ENCODE results near the gene IL1R2. TPM values are rescaled to one million over a fixed set of nuclear protein-coding genes. Genes with fewer than 3 reads are reported as not detected.
A peak's percentile ranks its signal among the peaks of the same experiment; 100 is the strongest.

IL1R2 gene
- polyA plus RNA-seq, 2 donors, result 67.2 to 67.4 TPM

DNA sequence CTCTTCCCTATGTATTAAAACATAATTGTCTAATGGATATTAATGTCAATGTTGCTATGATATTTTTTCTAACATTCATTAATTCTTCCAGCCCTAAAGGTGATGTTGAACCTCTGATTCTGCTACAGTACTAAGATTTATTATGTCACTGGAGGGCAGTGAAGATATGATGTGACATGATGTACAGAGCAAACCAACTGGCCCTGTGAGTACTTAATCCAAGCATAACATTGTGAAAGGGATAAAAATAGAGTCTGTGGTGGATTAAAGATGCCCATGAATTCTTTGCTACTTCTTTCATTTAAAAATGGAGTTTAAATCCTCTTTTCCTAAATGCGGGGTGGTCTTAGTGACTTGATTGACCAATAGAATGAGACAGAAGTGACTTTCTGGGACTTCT is 51.8 kb downstream of the IL1R2 start:
- Histone ChIP-seq H3K27me3 (ENCODE audit: control insufficient read depth in 1 of 2, insufficient read depth in 2 of 2, low read length in 2 of 2) (no peaks in the 10 kb centered on the region), H3K4me1 (ENCODE audit: control insufficient read depth in 2 of 2, insufficient read depth in 2 of 2, low read length in 1 of 2) (peaks cover 0 to 3% of the 10 kb centered on the region in 2 donors), H3K9me3 (ENCODE audit: control insufficient read depth in 2 of 2, insufficient read depth in 1 of 2, low read depth in 1 of 2, low read length in 1 of 2) (no peaks in the 10 kb centered on the region), H3K36me3 (ENCODE audit: control insufficient read depth in 2 of 2, insufficient read depth in 2 of 2, low read length in 1 of 2) (no peaks in the 10 kb centered on the region), H3K4me3 (ENCODE audit: low read depth in 1 of 2, low read length in 2 of 2) (no peak overlapping the region), H3K27ac (ENCODE audit: low read depth in 2 of 2, low read length in 1 of 2) (no peak overlapping the region)
- WGBS, 2 donors, result 91 to 95% methylated on average over 1 of the region's 1 CpG

- Histone ChIP-seq H3K36me3 (ENCODE audit: control insufficient read depth in 2 of 2, insufficient read depth in 2 of 2, low read length in 1 of 2) (no peaks in the 10 kb centered on the region), H3K27ac (ENCODE audit: low read depth in 2 of 2, low read length in 1 of 2) (no peak overlapping the region), H3K27me3 (ENCODE audit: control insufficient read depth in 1 of 2, insufficient read depth in 2 of 2, low read length in 2 of 2) (no peaks in the 10 kb centered on the region), H3K4me3 (ENCODE audit: low read depth in 1 of 2, low read length in 2 of 2) (no peak overlapping the region), H3K4me1 (ENCODE audit: control insufficient read depth in 2 of 2, insufficient read depth in 2 of 2, low read length in 1 of 2) (peaks cover 0 to 3% of the 10 kb centered on the region in 2 donors), H3K9me3 (ENCODE audit: control insufficient read depth in 2 of 2, insufficient read depth in 1 of 2, low read depth in 1 of 2, low read length in 1 of 2) (no peaks in the 10 kb centered on the region)
- WGBS, 2 donors, result 61 to 84% methylated on average over 1 of the region's 1 CpG
These were observed 52.6 kb downstream of the IL1R2 start for GRCh38 chr2:102044235-102044896.

- Histone ChIP-seq H3K9me3 (ENCODE audit: control insufficient read depth in 2 of 2, insufficient read depth in 1 of 2, low read depth in 1 of 2, low read length in 1 of 2) (no peaks in the 10 kb centered on the region), H3K4me3 (ENCODE audit: low read depth in 1 of 2, low read length in 2 of 2) (no peak overlapping the region), H3K27ac (ENCODE audit: low read depth in 2 of 2, low read length in 1 of 2) (no peak overlapping the region), H3K27me3 (ENCODE audit: control insufficient read depth in 1 of 2, insufficient read depth in 2 of 2, low read length in 2 of 2) (no peaks in the 10 kb centered on the region), H3K4me1 (ENCODE audit: control insufficient read depth in 2 of 2, insufficient read depth in 2 of 2, low read length in 1 of 2) (peaks cover 3 to 4% of the 10 kb centered on the region in 2 donors), H3K36me3 (ENCODE audit: control insufficient read depth in 2 of 2, insufficient read depth in 2 of 2, low read length in 1 of 2) (no peaks in the 10 kb centered on the region)
- WGBS, 2 donors, result 69 to 88% methylated on average over 2 of the region's 2 CpGs
These were observed 53.3 kb downstream of the IL1R2 start for GRCh38 chr2:102044967-102045489.

DNA sequence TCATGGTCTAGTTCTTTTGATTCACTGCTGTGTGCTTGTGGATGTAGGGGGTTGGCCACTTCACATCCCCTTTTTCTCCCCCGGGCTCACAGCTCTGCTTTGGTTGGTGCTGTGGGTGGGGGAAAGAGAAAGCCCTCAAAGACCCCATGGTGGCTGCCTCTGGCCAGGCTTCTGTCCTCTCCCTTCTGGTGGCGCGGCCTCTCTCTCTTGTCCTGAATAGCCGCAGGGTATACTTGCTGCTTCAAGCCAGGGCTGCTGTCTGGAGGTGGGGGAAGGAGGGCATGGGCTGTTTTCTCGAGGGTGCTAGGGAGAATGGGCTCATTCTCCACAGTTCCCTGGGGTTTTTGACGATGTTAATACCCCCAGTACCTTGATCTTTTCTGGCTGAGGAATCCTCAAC is 53.9 kb downstream of the IL1R2 start:
- H3K27ac ChIP-seq (ENCODE audit: low read depth in 2 of 2, low read length in 1 of 2), result peak overlapping the region in 1 of 2 donors; percentile 40
- H3K36me3 ChIP-seq (ENCODE audit: control insufficient read depth in 2 of 2, insufficient read depth in 2 of 2, low read length in 1 of 2), result no peaks in the 10 kb centered on the region
- no peaks in the 10 kb centered on the region for H3K9me3 ChIP-seq (ENCODE audit: control insufficient read depth in 2 of 2, insufficient read depth in 1 of 2, low read depth in 1 of 2, low read length in 1 of 2)
- H3K4me1 ChIP-seq (ENCODE audit: control insufficient read depth in 2 of 2, insufficient read depth in 2 of 2, low read length in 1 of 2), result peaks cover 3 to 6% of the 10 kb centered on the region in 2 donors
- no peaks in the 10 kb centered on the region for H3K27me3 ChIP-seq (ENCODE audit: control insufficient read depth in 1 of 2, insufficient read depth in 2 of 2, low read length in 2 of 2)
- WGBS, 2 donors, result 88 to 97% methylated on average over 6 of the region's 6 CpGs
- no peak overlapping the region for H3K4me3 ChIP-seq (ENCODE audit: low read depth in 1 of 2, low read length in 2 of 2)

DNA sequence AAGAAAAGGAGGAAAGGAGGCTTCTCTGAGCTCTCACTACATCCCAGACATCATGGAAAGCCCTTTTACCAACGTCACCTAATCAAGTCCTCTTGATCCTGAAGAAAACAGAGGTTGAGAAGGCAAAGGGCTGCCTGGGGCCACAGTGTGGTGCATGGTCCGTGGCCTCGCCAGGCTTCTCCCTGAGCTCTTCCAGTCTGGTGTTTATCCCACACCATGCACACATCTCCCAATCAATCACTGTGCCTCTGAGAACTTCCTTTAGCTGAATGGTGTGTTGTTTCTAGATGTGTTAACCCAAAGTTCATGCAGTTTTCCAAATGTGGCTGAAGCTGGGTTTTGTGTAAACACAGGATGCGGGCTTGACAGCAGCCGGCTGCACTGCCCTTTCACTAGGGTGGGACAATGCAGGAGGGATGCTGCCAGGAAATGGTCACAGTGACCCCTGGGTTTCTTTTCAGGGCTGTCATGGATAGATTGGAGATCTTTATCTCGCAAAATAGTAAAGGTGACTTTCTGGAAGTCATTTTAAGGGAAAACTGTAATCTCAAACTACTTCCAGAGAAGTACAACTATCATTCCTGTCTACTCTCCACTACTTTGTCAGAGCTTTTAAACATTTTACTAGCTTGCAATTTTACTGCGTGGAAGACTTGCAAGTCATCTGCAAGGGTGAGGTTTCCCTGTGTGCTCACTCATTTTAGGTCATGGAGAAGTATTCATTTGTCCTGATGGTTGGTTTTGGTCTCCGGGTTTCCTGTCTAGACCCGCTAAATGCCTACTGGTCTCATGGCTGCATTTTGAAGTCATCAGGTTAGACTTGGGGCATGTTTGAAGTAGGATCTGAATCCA is 54.6 kb downstream of the IL1R2 start:
- Histone ChIP-seq H3K4me3 (ENCODE audit: low read depth in 1 of 2, low read length in 2 of 2) (no peak overlapping the region), H3K27me3 (ENCODE audit: control insufficient read depth in 1 of 2, insufficient read depth in 2 of 2, low read length in 2 of 2) (no peaks in the 10 kb centered on the region), H3K4me1 (ENCODE audit: control insufficient read depth in 2 of 2, insufficient read depth in 2 of 2, low read length in 1 of 2) (peaks cover 3 to 5% of the 10 kb centered on the region in 2 donors), H3K27ac (ENCODE audit: low read depth in 2 of 2, low read length in 1 of 2) (peak overlapping the region; percentile 24 to 40), H3K9me3 (ENCODE audit: control insufficient read depth in 2 of 2, insufficient read depth in 1 of 2, low read depth in 1 of 2, low read length in 1 of 2) (no peaks in the 10 kb centered on the region), H3K36me3 (ENCODE audit: control insufficient read depth in 2 of 2, insufficient read depth in 2 of 2, low read length in 1 of 2) (no peaks in the 10 kb centered on the region)
- 61 to 68% methylated on average over 9 of the region's 9 CpGs for WGBS, 2 donors

DNA sequence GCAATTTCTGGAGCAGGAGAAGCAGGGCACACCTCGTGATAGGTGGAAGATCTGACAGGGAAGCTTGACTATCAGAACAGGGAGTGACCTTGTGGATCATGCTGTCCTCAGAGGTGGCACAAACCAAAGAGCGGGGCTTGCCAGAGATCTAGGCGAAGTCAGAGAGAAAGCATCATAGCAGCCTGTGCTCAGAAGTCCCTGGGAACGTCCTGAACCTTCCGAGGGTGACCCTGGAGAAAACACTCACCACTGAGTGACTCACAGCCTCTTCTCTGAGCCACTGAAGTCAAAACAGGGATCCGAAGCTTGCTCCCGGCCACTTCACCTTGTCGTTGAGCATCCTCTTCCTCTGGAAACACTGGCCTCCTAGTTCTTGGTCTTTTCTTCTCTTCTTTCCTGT is 56.7 kb downstream of the IL1R2 start:
- 68 to 79% methylated on average over 8 of the region's 8 CpGs for WGBS, 2 donors
- Histone ChIP-seq H3K4me3 (ENCODE audit: low read depth in 1 of 2, low read length in 2 of 2) (no peak overlapping the region), H3K36me3 (ENCODE audit: control insufficient read depth in 2 of 2, insufficient read depth in 2 of 2, low read length in 1 of 2) (no peaks in the 10 kb centered on the region), H3K9me3 (ENCODE audit: control insufficient read depth in 2 of 2, insufficient read depth in 1 of 2, low read depth in 1 of 2, low read length in 1 of 2) (no peaks in the 10 kb centered on the region), H3K27ac (ENCODE audit: low read depth in 2 of 2, low read length in 1 of 2) (peak overlapping the region in 1 of 2 donors; percentile 14), H3K27me3 (ENCODE audit: control insufficient read depth in 1 of 2, insufficient read depth in 2 of 2, low read length in 2 of 2) (no peaks in the 10 kb centered on the region), H3K4me1 (ENCODE audit: control insufficient read depth in 2 of 2, insufficient read depth in 2 of 2, low read length in 1 of 2) (peaks cover 3% of the 10 kb centered on the region in 2 donors)

GRCh38 chr2:102049756-102050443 is 58.1 kb downstream of the IL1R2 start:
- Histone ChIP-seq H3K36me3 (ENCODE audit: control insufficient read depth in 2 of 2, insufficient read depth in 2 of 2, low read length in 1 of 2) (no peaks in the 10 kb centered on the region), H3K27ac (ENCODE audit: low read depth in 2 of 2, low read length in 1 of 2) (peak overlapping the region; percentile 57 to 66), H3K4me3 (ENCODE audit: low read depth in 1 of 2, low read length in 2 of 2) (no peak overlapping the region), H3K9me3 (ENCODE audit: control insufficient read depth in 2 of 2, insufficient read depth in 1 of 2, low read depth in 1 of 2, low read length in 1 of 2) (no peaks in the 10 kb centered on the region), H3K4me1 (ENCODE audit: control insufficient read depth in 2 of 2, insufficient read depth in 2 of 2, low read length in 1 of 2) (peaks cover 3% of the 10 kb centered on the region in 2 donors), H3K27me3 (ENCODE audit: control insufficient read depth in 1 of 2, insufficient read depth in 2 of 2, low read length in 2 of 2) (no peaks in the 10 kb centered on the region)
- 25 to 34% methylated on average over 10 of the region's 10 CpGs for WGBS, 2 donors

- peak overlapping the region; percentile 48 to 57 for H3K27ac ChIP-seq (ENCODE audit: low read depth in 2 of 2, low read length in 1 of 2)
- peaks cover 3% of the 10 kb centered on the region in 2 donors for H3K4me1 ChIP-seq (ENCODE audit: control insufficient read depth in 2 of 2, insufficient read depth in 2 of 2, low read length in 1 of 2)
- no peaks in the 10 kb centered on the region for H3K27me3 ChIP-seq (ENCODE audit: control insufficient read depth in 1 of 2, insufficient read depth in 2 of 2, low read length in 2 of 2)
- no peak overlapping the region for H3K4me3 ChIP-seq (ENCODE audit: low read depth in 1 of 2, low read length in 2 of 2)
- WGBS, 2 donors, result 28 to 46% methylated on average over 7 of the region's 7 CpGs
- no peaks in the 10 kb centered on the region for H3K9me3 ChIP-seq (ENCODE audit: control insufficient read depth in 2 of 2, insufficient read depth in 1 of 2, low read depth in 1 of 2, low read length in 1 of 2)
- no peaks in the 10 kb centered on the region for H3K36me3 ChIP-seq (ENCODE audit: control insufficient read depth in 2 of 2, insufficient read depth in 2 of 2, low read length in 1 of 2)
These were observed 59.2 kb downstream of the IL1R2 start for GRCh38 chr2:102050854-102051391.

GRCh38 chr2:102051692-102052277 is 60.0 kb downstream of the IL1R2 start:
- H3K9me3 ChIP-seq (ENCODE audit: control insufficient read depth in 2 of 2, insufficient read depth in 1 of 2, low read depth in 1 of 2, low read length in 1 of 2), result no peaks in the 10 kb centered on the region
- H3K27me3 ChIP-seq (ENCODE audit: control insufficient read depth in 1 of 2, insufficient read depth in 2 of 2, low read length in 2 of 2), result no peaks in the 10 kb centered on the region
- peaks cover 3% of the 10 kb centered on the region in 2 donors for H3K4me1 ChIP-seq (ENCODE audit: control insufficient read depth in 2 of 2, insufficient read depth in 2 of 2, low read length in 1 of 2)
- peak overlapping the region; percentile 54 to 63 for H3K27ac ChIP-seq (ENCODE audit: low read depth in 2 of 2, low read length in 1 of 2)
- 77 to 82% methylated on average over 7 of the region's 7 CpGs for WGBS, 2 donors
- no peak overlapping the region for H3K4me3 ChIP-seq (ENCODE audit: low read depth in 1 of 2, low read length in 2 of 2)
- no peaks in the 10 kb centered on the region for H3K36me3 ChIP-seq (ENCODE audit: control insufficient read depth in 2 of 2, insufficient read depth in 2 of 2, low read length in 1 of 2)

All from esophagus (tissue), 2 donors.